H1 (cell line): Measurements from ENCODE around the gene ANXA2R. TPM values are rescaled to one million over a fixed set of nuclear protein-coding genes. Genes with fewer than 3 reads are reported as not detected.

Experiments
- CTCF ChIA-PET: fragments of 300-600 bp; sonication (Branson Sonifier 250); formaldehyde crosslinking; loops from one replicate; lab custom pipeline; 2021; ENCODE audit not compliant: partially characterized antibody; lab: Charles Lee
- POLR2A ChIA-PET: fragments of 300-600 bp; sonication (Branson Sonifier 250); formaldehyde crosslinking; loops from one replicate; lab custom pipeline; 2021; ENCODE audit warnings: inconsistent platforms; ENCODE audit not compliant: partially characterized antibody; lab: Charles Lee
- DNase-seq, 2 experiments: peaks; one replicate each; pipeline versions ENCODE4 v3.0.0 to v3.0.0-alpha.2; 2010 to 2022; ENCODE audit warnings: low spot score in 2 of 2, low read depth in 1 of 2, mixed read lengths in 1 of 2
- FAIRE-seq: peaks from 2 replicates; lab custom pipeline; 2011; peaks lifted over from hg19 to GRCh38; lab: Jason Lieb, UNC
- H2AFZ ChIP-seq: 2 replicates; pipeline ENCODE4 v1.8.1; 2012; ENCODE audit warnings: low read length, inconsistent platforms
- H2AK5ac ChIP-seq: 2 replicates; pipeline ENCODE4 v1.6.1; 2013; ENCODE audit warnings: low read depth, low read length
- H2BK120ac ChIP-seq: replicated peaks from 2 replicates; pipeline ENCODE3; 2013; ENCODE audit warnings: low read depth, low read length, inconsistent platforms
- H2BK12ac ChIP-seq: 2 replicates; pipeline ENCODE4 v1.6.1; 2013; ENCODE audit warnings: low read depth, low read length
- H2BK15ac ChIP-seq: 2 replicates; pipeline ENCODE4 v1.6.1; 2013; ENCODE audit warnings: low read length
- H2BK20ac ChIP-seq: 2 replicates; pipeline ENCODE4 v1.6.1; 2013; ENCODE audit warnings: low read length
- H2BK5ac ChIP-seq: 2 replicates; pipeline ENCODE4 v1.6.1; 2013; ENCODE audit warnings: low read depth, low read length
- H3K14ac ChIP-seq: 2 replicates; pipeline ENCODE4 v1.6.1; 2013; ENCODE audit warnings: inconsistent platforms; ENCODE audit not compliant: insufficient read length
- H3K18ac ChIP-seq: 2 replicates; pipeline ENCODE4 v1.6.1; 2013; ENCODE audit warnings: low read length; ENCODE audit errors: extremely low read depth
- H3K23ac ChIP-seq: 2 replicates; pipeline ENCODE4 v1.6.1; 2013; ENCODE audit warnings: inconsistent platforms; ENCODE audit not compliant: insufficient read length
- H3K23me2 ChIP-seq: 2 replicates; pipeline ENCODE4 v1.6.1; 2013; ENCODE audit warnings: low read depth, low read length
- H3K27ac ChIP-seq: 2 replicates; pipeline ENCODE4 v1.6.1; 2011; ENCODE audit warnings: low read depth, low read length, inconsistent platforms
- H3K27me3 ChIP-seq, 4 experiments: replicated peaks in 1 of 4; 1 replicate in 1 of 4; 2 replicates in 3 of 4; pipeline versions ENCODE4 v1.6.1 to v1.8.1; 2011 to 2013; ENCODE audit warnings: low read length in 3 of 4, mild to moderate bottlenecking in 3 of 4, inconsistent platforms in 2 of 4, mixed read lengths in 2 of 4, moderate library complexity in 1 of 4; ENCODE audit not compliant: control insufficient read depth in 3 of 4, insufficient read depth in 3 of 4; ENCODE audit errors: extremely low read depth in 1 of 4
- H3K36me3 ChIP-seq, 4 experiments: 2 replicates each; pipeline versions ENCODE4 v1.6.1 to v1.8.1; 2011 to 2013; ENCODE audit warnings: mild to moderate bottlenecking in 4 of 4, low read length in 3 of 4, moderate library complexity in 2 of 4, control low read depth in 1 of 4, inconsistent platforms in 1 of 4; ENCODE audit not compliant: insufficient read depth in 4 of 4, control insufficient read depth in 2 of 4
- H3K4ac ChIP-seq: replicated peaks from 2 replicates; pipeline ENCODE3; 2013; ENCODE audit warnings: low read length, low read depth, mixed read lengths, inconsistent platforms; ENCODE audit not compliant: insufficient read length
- H3K4me1 ChIP-seq, 4 experiments: replicated peaks in 1 of 4; 1 replicate in 1 of 4; 2 replicates in 3 of 4; pipeline versions ENCODE4 v1.6.1 to v1.8.1; 2011 to 2013; ENCODE audit warnings: low read length in 3 of 4, inconsistent platforms in 2 of 4, mixed read lengths in 1 of 4; ENCODE audit not compliant: insufficient read depth in 4 of 4, control insufficient read depth in 3 of 4
- H3K4me2 ChIP-seq, 2 experiments: 2 replicates each; pipeline versions ENCODE4 v1.6.1 to v1.8.1; 2011 to 2013; ENCODE audit warnings: low read depth in 2 of 2, low read length in 2 of 2, control low read depth in 1 of 2, inconsistent platforms in 1 of 2, mild to moderate bottlenecking in 1 of 2; ENCODE audit not compliant: insufficient read depth in 1 of 2
- H3K4me3 ChIP-seq, 4 experiments: fragments of 200-600, 300-600 bp in 1 of 4; sonication (generic), shearing (Covaris generic), sonication (Bioruptor Twin) in 1 of 4; 2 replicates each; pipeline versions ENCODE4 v1.5.1 to v1.8.1; 2011 to 2016; ENCODE audit warnings: low read length in 4 of 4, low read depth in 3 of 4, control low read depth in 2 of 4, inconsistent platforms in 2 of 4, mild to moderate bottlenecking in 2 of 4, mixed read lengths in 1 of 4, moderate library complexity in 1 of 4; ENCODE audit not compliant: insufficient read depth in 2 of 4; ENCODE audit errors: extremely low read depth in 1 of 4
- H3K56ac ChIP-seq: replicated peaks from 2 replicates; pipeline ENCODE3; 2013; ENCODE audit warnings: low read depth, mild to moderate bottlenecking, mixed read lengths, low read length, inconsistent platforms; ENCODE audit not compliant: insufficient read length
- H3K79me1 ChIP-seq: 2 replicates; pipeline ENCODE4 v1.6.1; 2013; ENCODE audit warnings: low read depth, low read length, control low read depth
- H3K79me2 ChIP-seq, 2 experiments: 2 replicates each; pipeline versions ENCODE4 v1.6.1 to v1.8.1; 2012 to 2013; ENCODE audit warnings: low read length in 2 of 2, mild to moderate bottlenecking in 2 of 2, inconsistent platforms in 1 of 2; ENCODE audit not compliant: insufficient read depth in 2 of 2, control insufficient read depth in 1 of 2
- H3K9ac ChIP-seq, 4 experiments: replicated peaks in 1 of 4; 1 replicate in 1 of 4; 2 replicates in 3 of 4; pipeline versions ENCODE4 v1.6.1 to v1.8.1; 2011 to 2013; ENCODE audit warnings: low read depth in 3 of 4, low read length in 3 of 4, control low read depth in 2 of 4, mild to moderate bottlenecking in 2 of 4, moderate library complexity in 2 of 4, inconsistent platforms in 1 of 4; ENCODE audit errors: extremely low read depth in 1 of 4
- H3K9me3 ChIP-seq, 2 experiments: 2 replicates each; pipeline versions ENCODE4 v1.6.1 to v1.8.1; 2012 to 2013; ENCODE audit warnings: mild to moderate bottlenecking in 2 of 2, moderate library complexity in 2 of 2, control low read depth in 1 of 2, inconsistent platforms in 1 of 2, low read depth in 1 of 2, low read length in 1 of 2, mixed read lengths in 1 of 2; ENCODE audit not compliant: insufficient read depth in 2 of 2
- H4K20me1 ChIP-seq, 2 experiments: replicated peaks in 1 of 2; 2 replicates each; pipeline versions ENCODE3 to v1.8.1; 2011 to 2013; ENCODE audit warnings: inconsistent platforms in 2 of 2, low read length in 2 of 2, mild to moderate bottlenecking in 1 of 2; ENCODE audit not compliant: insufficient read depth in 2 of 2, control insufficient read depth in 1 of 2
- H4K5ac ChIP-seq: 2 replicates; pipeline ENCODE4 v1.6.1; 2013; ENCODE audit warnings: low read length, low read depth, mixed read lengths, inconsistent platforms; ENCODE audit not compliant: insufficient read length
- H4K8ac ChIP-seq: 2 replicates; pipeline ENCODE4 v1.8.0; 2013; ENCODE audit warnings: mild to moderate bottlenecking, moderate library complexity, low read length, inconsistent platforms; ENCODE audit not compliant: insufficient read depth; ENCODE audit errors: extremely low read depth
- H4K91ac ChIP-seq: replicated peaks from 2 replicates; pipeline ENCODE3; 2013; ENCODE audit warnings: low read length, mixed read lengths, inconsistent platforms; ENCODE audit not compliant: insufficient read length
- BRCA1 ChIP-seq: IDR thresholded peaks from 2 replicates; pipeline ENCODE4 v1.6.1; 2012; ENCODE audit warnings: low read depth, low read length, improper control_type of control experiment
- CHD1 ChIP-seq: IDR thresholded peaks from 2 replicates; pipeline ENCODE4 v1.6.1; 2012; ENCODE audit warnings: low read depth, low read length, improper control_type of control experiment
- GABPA ChIP-seq: IDR thresholded peaks from 2 replicates; pipeline ENCODE4 v1.6.1; 2011; ENCODE audit warnings: mild to moderate bottlenecking, low read length, moderate library complexity, borderline replicate concordance; ENCODE audit not compliant: insufficient read depth
- KDM1A ChIP-seq: fragments of 200-600, 300-600 bp; sonication (generic); IDR thresholded peaks from 2 replicates; pipeline ENCODE4 v1.7.1; 2016; ENCODE audit warnings: mild to moderate bottlenecking, low read length, borderline replicate concordance
- RAD21 ChIP-seq, 2 experiments: IDR thresholded peaks in 1 of 2; conservative IDR thresholded peaks in 1 of 2; 2 replicates each; pipeline ENCODE4 v1.6.1; 2011; ENCODE audit warnings: low read depth in 2 of 2, low read length in 2 of 2, improper control_type of control experiment in 1 of 2, inconsistent platforms in 1 of 2, mild to moderate bottlenecking in 1 of 2, moderate library complexity in 1 of 2
- RBBP5 ChIP-seq: IDR thresholded peaks from 2 replicates; pipeline ENCODE4 v1.7.1; 2012; ENCODE audit warnings: low read depth, mild to moderate bottlenecking, inconsistent platforms, low read length, moderate library complexity, borderline replicate concordance
- RFX5 ChIP-seq: IDR thresholded peaks from 2 replicates; pipeline ENCODE4 v1.6.1; 2011; ENCODE audit warnings: low read depth, low read length, improper control_type of control experiment, borderline replicate concordance
- RNF2 ChIP-seq: fragments of 200-900, 300-1000 bp; sonication (generic); IDR thresholded peaks from 2 replicates; pipeline ENCODE4 v1.7.1; 2016; ENCODE audit warnings: borderline replicate concordance, low read depth, mild to moderate bottlenecking, antibody characterized with exemption, low read length; ENCODE audit not compliant: poor library complexity, severe bottlenecking; ENCODE audit errors: missing control alignments
- SIRT6 ChIP-seq: IDR thresholded peaks from one replicate; pipeline ENCODE4 v1.7.1; 2012; ENCODE audit warnings: low read length, inconsistent platforms
- SP2 ChIP-seq: IDR thresholded peaks from 2 replicates; pipeline ENCODE4 v1.6.1; 2012; ENCODE audit warnings: mild to moderate bottlenecking, low read length, inconsistent platforms
- SRF ChIP-seq: IDR thresholded peaks from 2 replicates; pipeline ENCODE4 v1.6.1; 2011; ENCODE audit warnings: mild to moderate bottlenecking, low read depth, low read length, moderate library complexity
- YY1 ChIP-seq: IDR thresholded peaks from 2 replicates; pipeline ENCODE4 v1.6.1; 2011; ENCODE audit warnings: low read depth, mild to moderate bottlenecking, low read length
- ZNF274 ChIP-seq: IDR thresholded peaks from 2 replicates; pipeline ENCODE4 v1.7.0; 2012; ENCODE audit warnings: low read length, borderline replicate concordance; ENCODE audit errors: extremely low read depth
- WGBS, 2 experiments: shearing (Covaris generic) in 1 of 2; methylation state at CpG; one replicate each; pipeline versions ENCODE4 v1.1.6 to v1.1.7; 2013 to 2015; ENCODE audit warnings: low lambda C conversion rate in 2 of 2, mixed read lengths in 2 of 2, inconsistent platforms in 1 of 2, low coverage in 1 of 2, missing lambda C conversion rate in 1 of 2; ENCODE audit not compliant: insufficient replicate concordance in 2 of 2, insufficient coverage in 1 of 2, insufficient read length in 1 of 2; ENCODE audit errors: extremely low coverage in 1 of 2, missing lambda C conversion rate in 1 of 2; 5-methylcytosine and 5-hydroxymethylcytosine counted together
- polyA plus RNA-seq, 7 experiments: library from polyadenylated mRNA; depleted of rRNA in 3 of 7; stranded (reverse) in 5 of 7; unstranded in 2 of 7; fragments of >200 nt in 5 of 7; fragments of 200-250 nt in 2 of 7; gene quantifications; 1 replicate in 5 of 7; 2 replicates in 1 of 7; 4 replicates in 1 of 7; pipeline versions ENCODE4 v1.2.1 to v1.2.3, GENCODE V29; 2011 to 2013; ENCODE audit warnings: missing spikeins in 2 of 7, mixed read lengths in 2 of 7
- total RNA-seq: library from RNA; stranded (reverse); fragmentation: NEBNext Ultra II Directional; extraction: Animal tissue kit (Norgen Biotek cat#: 25700); gene quantifications from 2 replicates; pipeline ENCODE4 v1.2.1, GENCODE V29; 2021

Gene ANXA2R
- total and polyA plus RNA-seq, 2 of the 8 experiments (the other 6 are each of a cell fraction or from before 2014, with no cell fraction given) = 0.08 to 0.17 TPM

DNA sequence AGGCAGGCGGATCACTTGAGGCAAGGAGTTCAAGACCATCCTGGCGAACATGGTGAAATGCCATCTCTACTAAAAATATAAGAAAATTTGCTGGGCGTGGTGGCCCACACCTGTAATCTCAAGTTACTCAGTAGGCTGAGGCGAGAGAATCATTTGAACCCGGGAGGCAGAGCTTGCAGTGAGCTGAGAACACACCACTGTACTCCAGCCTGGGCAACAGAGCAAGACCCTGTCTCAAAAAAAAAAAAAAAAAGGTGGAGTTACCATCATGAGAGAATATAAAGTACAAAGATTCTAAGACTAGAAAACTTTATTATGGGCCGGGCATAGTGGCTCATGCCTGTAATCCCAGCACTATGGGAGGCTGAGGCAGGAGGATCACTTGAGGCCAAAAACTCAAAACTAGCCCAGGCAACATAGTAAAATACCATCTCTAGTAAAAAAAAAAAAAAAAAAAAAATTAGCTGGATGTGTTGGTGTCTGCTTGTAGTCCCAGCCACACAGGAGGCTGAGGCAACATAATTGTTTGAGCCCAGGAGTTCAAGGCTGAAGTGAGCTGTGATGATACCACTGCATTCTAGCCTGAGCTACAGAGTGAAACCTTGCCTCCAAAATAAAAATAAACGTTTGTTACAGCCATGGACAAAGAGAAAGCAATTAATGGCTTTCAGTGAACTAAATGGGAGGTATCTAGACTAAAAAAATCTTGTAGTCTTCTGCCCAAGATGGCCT, 12.9 kb downstream of the ANXA2R start:
- no peak overlapping the region for H2BK15ac ChIP-seq
- POLR2A ChIA-PET = no interaction called here
- H2AK5ac ChIP-seq = no peak overlapping the region
- no peak overlapping the region for H3K4me2 ChIP-seq
- no peaks in the 10 kb centered on the region for H3K9me3 ChIP-seq
- WGBS, 2 experiments = 69% methylated on average over 7 of the region's 7 CpGs; no CpG with 5 or more reads in 1 of the 2 experiments
- H3K36me3 ChIP-seq = no peaks in the 10 kb centered on the region
- no peak overlapping the region for H3K18ac ChIP-seq
- H2BK120ac ChIP-seq = no peak overlapping the region
- H2BK20ac ChIP-seq = no peak overlapping the region
- H2BK12ac ChIP-seq = no peak overlapping the region
- H4K8ac ChIP-seq = no peak overlapping the region
- no peak overlapping the region for H4K5ac ChIP-seq
- no peak overlapping the region for H3K4me3 ChIP-seq
- no peak for TF ChIP-seq BRCA1
- TF ChIP-seq KDM1A = no peak
- no peak for TF ChIP-seq GABPA
- no peak for TF ChIP-seq RNF2
- no peak for TF ChIP-seq SIRT6
- TF ChIP-seq YY1 = no peak
- no peak for TF ChIP-seq CHD1
- TF ChIP-seq RAD21 (IDR thresholded peaks at IDR 0.05 in 1 of 2, conservative IDR thresholded peaks at IDR 0.05 in 1 of 2; ENCODE audit: low read depth in 2 of 2, low read length in 2 of 2) = no peak
- no peak for TF ChIP-seq SP2
- TF ChIP-seq SRF = no peak
- TF ChIP-seq RFX5 = no peak
- no peak for TF ChIP-seq RBBP5
- TF ChIP-seq ZNF274 = no peak
- DNase-seq = no peak
- 0 out of 7 replicates have a peak, but pooled peaks cover 0 to 2% (median 0%) of the 10 kb centered on the region in 4 experiments for H3K4me1 ChIP-seq
- no peak overlapping the region for H2AFZ ChIP-seq
- H3K27ac ChIP-seq = no peak overlapping the region
- H3K4ac ChIP-seq = no peak overlapping the region
- H4K91ac ChIP-seq = no peak overlapping the region
- no peak overlapping the region for H2BK5ac ChIP-seq
- H3K79me1 ChIP-seq = no peaks in the 10 kb centered on the region
- no peak overlapping the region for H3K23ac ChIP-seq
- CTCF ChIA-PET = interaction anchor here (0.8 to 1.8 kb wide), 6 partner anchors 9 to 33 kb away, joined by 3 to 5 read pairs (median 4); no protein-coding TSS in a partner anchor
- no peak overlapping the region for H3K56ac ChIP-seq
- H4K20me1 ChIP-seq = peaks cover 0 to 1% of the 10 kb centered on the region in 2 experiments
- H3K23me2 ChIP-seq = no peaks in the 10 kb centered on the region
- FAIRE-seq = no peak
- peaks cover 18 to 63% (median 52%) of the 10 kb centered on the region in 4 experiments for H3K27me3 ChIP-seq
- no peak overlapping the region for H3K9ac ChIP-seq
- no peaks in the 10 kb centered on the region for H3K79me2 ChIP-seq
- H3K14ac ChIP-seq = no peak overlapping the region
